Neural progenitor cell (in vitro differentiated cells): ENCODE data around the gene CLSTN2.

Experiments used
- EZH2phosphoT487 ChIP-seq: fragments of 200-600 bp; sonication (generic); IDR thresholded peaks from 2 replicates; pipeline ENCODE4 v1.6.1; 2017; ENCODE audit warnings: antibody characterized with exemption
- TF ChIP-seq, protein P1 (sequence below): fragments of 200-600 bp; sonication (generic); IDR thresholded peaks from 2 replicates; pipeline ENCODE4 v1.5.1; 2017; ENCODE audit warnings: antibody characterized with exemption, mild to moderate bottlenecking

GRCh38 chr3:140341817-140342403 lies 406.9 kb downstream of the CLSTN2 start:
- TF ChIP-seq EZH2phosphoT487, result no peak
- TF ChIP-seq, protein P1, sequence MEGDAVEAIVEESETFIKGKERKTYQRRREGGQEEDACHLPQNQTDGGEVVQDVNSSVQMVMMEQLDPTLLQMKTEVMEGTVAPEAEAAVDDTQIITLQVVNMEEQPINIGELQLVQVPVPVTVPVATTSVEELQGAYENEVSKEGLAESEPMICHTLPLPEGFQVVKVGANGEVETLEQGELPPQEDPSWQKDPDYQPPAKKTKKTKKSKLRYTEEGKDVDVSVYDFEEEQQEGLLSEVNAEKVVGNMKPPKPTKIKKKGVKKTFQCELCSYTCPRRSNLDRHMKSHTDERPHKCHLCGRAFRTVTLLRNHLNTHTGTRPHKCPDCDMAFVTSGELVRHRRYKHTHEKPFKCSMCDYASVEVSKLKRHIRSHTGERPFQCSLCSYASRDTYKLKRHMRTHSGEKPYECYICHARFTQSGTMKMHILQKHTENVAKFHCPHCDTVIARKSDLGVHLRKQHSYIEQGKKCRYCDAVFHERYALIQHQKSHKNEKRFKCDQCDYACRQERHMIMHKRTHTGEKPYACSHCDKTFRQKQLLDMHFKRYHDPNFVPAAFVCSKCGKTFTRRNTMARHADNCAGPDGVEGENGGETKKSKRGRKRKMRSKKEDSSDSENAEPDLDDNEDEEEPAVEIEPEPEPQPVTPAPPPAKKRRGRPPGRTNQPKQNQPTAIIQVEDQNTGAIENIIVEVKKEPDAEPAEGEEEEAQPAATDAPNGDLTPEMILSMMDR, result no peak
